NCI-H748 (cell line): ENCODE results near the gene EEA1.
"Not testable (repeated sequence)": the region's sequence is repeated elsewhere in the genome, so short reads cannot be mapped to it uniquely, and the experiment has no call there.

Experiments used
- DNase-seq: peaks from one replicate; lab custom pipeline; 2025; ENCODE audit not compliant: unreplicated experiment; lab: John Stamatoyannopoulos, UW

EEA1 gene

GRCh38 chr12:92756898-92757596 is 172.0 kb downstream of the EEA1 start:
- DNase-seq, result no peak

DNA sequence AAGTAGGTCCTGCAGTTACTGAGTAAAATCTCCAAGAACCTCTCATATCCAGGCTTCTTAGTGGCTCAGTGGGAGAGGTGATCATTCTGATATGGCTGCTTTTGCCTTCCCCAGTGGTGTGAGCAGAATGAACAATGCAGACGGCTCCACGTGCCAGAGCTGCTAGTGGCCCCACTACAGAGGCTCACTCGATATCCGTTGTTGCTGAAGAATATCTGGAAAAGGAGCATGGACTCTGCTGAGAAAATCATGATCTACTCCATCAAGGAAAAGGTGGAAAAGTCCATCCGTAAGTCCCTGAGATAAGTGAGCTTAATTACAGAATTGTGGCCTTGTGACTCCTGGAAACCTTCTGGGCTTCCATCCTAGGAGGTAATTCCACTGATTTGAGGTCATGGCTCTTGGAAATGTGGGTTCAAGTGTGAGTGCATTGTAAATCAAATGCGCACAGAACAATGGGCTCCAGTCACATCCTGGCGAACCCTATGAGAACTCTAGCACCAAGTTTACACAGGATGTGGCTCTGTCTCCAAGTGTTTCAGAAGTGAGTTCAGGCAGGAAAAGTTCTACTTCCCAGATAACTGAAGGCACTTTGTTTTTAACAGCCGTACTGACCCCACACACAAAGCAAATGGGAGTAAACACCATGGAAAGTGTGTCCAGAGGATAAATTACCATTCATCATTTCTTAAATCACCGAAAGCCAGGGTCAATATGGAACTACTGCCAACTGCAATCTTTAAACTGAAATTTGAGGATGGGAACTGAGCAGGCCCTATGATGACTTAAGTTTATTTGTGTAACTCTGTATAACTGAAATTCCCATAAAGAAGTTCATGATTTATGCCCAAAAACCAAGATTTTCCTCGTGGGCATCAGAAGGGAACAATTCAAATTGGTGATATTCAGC is 174.9 kb downstream of the EEA1 start:
- no peak for DNase-seq

GRCh38 chr12:92749691-92750090 is 179.4 kb downstream of the EEA1 start:
- DNase-seq, result not testable (repeated sequence)

- no peak for DNase-seq
Measured at GRCh38 chr12:92747151-92747550, 181.9 kb downstream of the EEA1 start.

DNA sequence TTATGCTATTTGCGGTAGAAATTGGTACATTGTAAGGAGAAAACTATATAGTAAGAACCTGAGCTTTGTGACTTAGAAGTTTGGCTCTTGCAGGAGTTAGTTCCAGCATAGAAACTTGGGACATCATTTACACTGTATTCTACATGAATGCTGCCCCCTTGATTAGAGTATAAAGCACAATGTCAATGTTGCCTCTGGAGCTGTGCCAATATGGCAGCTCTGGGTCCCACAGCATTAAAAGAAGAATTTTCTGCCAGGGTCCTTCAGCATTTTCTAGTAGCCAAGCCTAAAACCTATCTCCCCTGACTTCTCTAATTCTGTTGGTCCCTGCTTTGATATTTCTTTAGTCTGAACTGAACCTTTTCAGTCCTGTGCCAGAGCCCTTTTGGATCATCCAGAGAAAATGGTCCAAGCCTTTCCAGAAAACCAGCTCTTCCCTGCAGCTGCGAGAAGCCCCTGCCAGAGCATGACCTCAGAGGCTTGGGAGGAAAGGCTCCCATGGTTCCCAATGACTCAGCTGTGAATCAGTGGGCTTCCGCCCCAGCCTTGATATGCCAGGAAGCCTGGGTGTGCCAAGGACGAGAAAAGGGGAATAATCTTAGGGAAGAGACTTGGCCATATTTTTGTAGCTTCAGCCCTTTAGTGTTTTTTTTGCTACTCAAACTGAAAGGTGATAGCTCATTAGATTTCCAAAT is 183.1 kb downstream of the EEA1 start:
- peak; percentile 22 for DNase-seq

- DNase-seq, result no peak
Measured at GRCh38 chr12:92743026-92743425, 186.1 kb downstream of the EEA1 start.

DNA sequence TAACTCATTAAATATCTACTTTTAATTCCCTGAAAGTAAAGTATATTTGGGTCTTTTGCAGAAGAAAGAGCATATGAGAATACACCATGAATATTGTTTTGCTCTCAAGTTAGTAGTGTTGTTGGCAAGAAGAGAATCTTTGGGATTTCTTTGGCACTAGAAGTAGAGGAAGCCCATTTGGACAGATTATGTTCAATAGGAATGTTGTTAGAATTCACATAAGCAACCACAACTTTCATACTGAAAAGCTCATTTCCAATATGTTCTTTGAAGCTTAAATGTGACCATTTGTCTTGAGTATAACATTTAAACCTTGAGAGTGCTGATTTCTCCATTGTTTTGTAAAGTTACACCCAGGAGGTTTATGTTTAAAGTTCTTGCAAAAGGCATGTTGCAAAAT is 188.7 kb downstream of the EEA1 start:
- no peak for DNase-seq

GRCh38 chr12:92739113-92739512 is 190.0 kb downstream of the EEA1 start:
- DNase-seq, result no peak

DNA sequence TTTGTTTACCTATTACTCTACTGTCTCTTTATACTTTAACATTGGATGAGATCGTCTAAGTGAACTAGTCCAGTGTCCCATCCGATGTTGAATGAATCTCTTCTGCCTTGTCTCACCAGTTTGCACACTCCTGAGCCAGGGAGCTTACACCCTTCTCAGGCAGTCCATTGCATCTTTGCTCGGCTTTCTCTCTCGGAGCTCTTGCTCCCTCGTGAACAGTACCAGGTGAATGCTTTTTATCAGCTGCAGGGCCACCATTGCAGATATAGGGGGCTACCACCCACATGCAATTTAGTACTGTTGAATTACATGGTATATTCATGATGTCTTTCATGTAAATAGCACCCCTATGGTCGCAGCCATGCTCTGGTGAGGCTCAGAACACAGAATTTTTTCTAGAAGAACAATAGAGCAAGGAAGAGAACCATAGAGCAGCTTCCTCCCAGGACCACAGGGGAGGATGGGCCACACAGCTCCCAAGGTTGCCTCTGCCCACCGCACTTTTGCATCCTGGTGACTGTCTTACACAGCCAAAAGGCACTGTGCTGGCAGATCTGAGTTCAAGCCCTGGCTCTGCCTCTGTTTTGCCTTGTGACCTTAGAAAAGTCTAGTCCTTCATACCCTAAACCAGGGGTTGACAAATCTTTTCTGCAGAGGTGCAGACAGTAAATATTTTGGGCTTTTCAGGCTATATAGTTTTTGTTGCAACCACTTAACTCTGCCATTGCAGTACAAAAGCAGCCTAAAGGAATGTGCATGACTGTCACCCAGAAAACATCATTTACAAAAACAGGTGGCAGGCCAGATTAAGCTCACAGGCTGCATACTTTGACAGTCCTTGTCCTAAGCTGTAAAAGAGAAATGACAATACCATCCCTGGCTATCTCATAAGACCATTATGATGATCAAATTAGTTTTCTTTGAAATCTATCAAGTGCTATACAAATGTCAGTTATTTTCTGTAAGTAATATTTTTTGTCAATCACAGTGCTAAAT is 190.9 kb downstream of the EEA1 start:
- DNase-seq, result no peak

- no peak for DNase-seq
Measured at GRCh38 chr12:92736605-92737004, 192.5 kb downstream of the EEA1 start.

- DNase-seq, result peak; percentile 87
Measured at GRCh38 chr12:92735131-92735721, 193.9 kb downstream of the EEA1 start.

DNA sequence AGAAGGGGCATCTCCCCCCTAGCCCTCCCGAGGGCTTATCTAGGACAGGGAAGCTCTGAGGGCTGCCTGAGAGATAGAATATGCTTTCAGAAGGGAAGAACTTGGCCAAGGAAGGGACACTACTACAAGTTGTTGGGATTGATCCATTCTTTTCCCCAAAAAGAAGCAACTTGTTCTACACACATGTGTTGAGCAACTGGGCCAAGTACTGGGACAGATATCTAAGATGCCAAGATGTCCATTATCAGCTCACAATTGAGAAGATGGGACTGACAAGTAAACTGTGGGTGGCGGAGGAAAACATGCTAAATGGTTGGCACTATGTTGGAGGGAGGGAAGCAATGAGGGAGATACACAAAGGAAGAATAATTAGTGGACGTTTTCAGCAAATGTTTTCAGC is 195.4 kb downstream of the EEA1 start:
- DNase-seq, result no peak

DNA sequence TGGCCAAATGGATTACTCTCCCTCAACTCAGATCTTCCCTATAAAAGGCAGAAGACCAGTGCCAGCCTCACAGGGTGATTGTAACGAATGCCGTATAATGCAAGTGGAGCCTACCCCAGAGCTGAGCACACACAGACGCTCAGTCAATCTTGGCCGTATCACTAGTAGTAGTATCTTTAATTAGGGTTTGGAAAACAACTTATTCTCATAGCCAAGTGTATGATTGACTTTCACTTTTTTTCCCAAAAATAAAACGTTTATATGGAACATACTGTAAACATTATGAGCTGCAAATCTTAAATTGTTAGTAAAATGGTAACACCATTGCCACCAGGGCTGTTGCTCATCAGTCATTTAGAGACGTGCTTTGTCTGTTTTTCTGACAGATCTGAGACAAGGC is 195.9 kb downstream of the EEA1 start:
- no peak for DNase-seq

- DNase-seq, result no peak
Measured at GRCh38 chr12:92732716-92733115, 196.4 kb downstream of the EEA1 start.

DNA sequence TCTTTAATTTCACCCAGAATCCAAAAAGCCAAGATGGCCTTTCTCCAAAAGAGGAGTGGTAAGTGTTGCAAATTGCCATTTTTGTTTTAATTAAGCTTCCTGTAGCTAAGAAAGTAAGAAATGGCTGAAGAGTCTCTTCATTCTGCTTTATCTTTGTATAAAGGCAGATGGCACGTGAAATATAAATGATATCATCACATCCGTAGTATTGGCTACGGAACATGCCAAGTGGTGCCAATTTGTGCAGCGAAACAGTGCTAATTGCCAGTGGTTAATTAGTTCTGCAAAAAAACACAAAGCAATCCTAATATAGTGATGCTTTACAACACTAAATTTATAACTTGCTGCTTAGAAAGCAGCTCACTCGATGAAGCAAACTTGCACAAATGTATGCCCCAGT is 196.9 kb downstream of the EEA1 start:
- DNase-seq, result no peak

DNA sequence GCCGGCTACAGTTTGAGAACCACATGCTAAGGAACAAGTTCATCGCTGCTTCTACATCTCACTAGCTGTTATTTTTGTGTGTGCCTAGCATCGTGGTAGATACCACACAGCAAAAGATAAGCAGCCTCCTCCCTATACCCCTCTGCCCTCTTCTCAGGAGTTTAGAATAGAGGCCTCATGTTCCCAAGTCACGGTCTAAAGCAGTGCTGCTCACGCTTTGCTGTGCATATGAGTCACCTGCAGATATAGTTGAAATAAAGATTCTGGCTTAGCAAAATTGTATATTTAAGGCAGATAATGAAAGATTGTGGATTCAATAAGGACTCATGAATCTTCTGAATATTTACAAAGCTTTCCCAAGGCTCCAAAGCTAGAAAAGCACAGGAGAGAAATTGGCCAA is 198.3 kb downstream of the EEA1 start:
- no peak for DNase-seq

- no peak for DNase-seq
Measured at GRCh38 chr12:92729773-92730305, 199.3 kb downstream of the EEA1 start.

GRCh38 chr12:92726850-92727249 is 202.2 kb downstream of the EEA1 start:
- no peak for DNase-seq

DNA sequence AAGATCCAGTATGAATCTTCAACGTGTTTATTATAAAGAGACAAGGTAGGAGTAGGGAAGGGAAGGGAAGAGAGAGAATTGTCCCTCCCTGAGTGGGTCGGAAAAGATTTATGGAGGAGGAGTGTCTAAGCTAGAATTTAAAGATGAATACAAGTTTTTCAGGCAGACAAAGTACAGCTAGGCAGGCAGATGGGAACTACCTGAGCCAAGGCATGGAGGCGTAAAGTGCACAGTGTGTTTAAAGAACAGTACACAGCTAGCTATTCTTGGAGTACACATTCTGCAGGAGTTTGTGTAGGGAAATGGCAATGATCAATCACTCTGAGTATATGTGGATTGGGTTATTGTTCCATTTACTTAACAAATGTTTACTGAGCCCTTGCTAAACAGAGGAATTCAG is 206.2 kb downstream of the EEA1 start:
- DNase-seq, result no peak

- DNase-seq, result no peak
Measured at GRCh38 chr12:92721656-92722055, 207.4 kb downstream of the EEA1 start.
